Fibroblast of mammary gland (primary cell): ENCODE measurements around the gene PRH1.

Source experiments
- DNase-seq: peaks from one replicate; pipeline ENCODE4 v3.0.0-alpha.2; 2010; ENCODE audit warnings: low read depth
- H3K4me3 ChIP-seq: 2 replicates; pipeline ENCODE4 v1.5.1; 2011; ENCODE audit warnings: low read depth, mild to moderate bottlenecking, low read length, moderate library complexity; ENCODE audit not compliant: control insufficient read depth
- TF ChIP-seq, protein P1 (sequence below): conservative IDR thresholded peaks from 2 replicates; pipeline ENCODE4 v1.5.1; 2011; ENCODE audit warnings: low read depth, low read length, inconsistent platforms; ENCODE audit not compliant: control insufficient read depth, insufficient read depth

PRH1 gene

DNA sequence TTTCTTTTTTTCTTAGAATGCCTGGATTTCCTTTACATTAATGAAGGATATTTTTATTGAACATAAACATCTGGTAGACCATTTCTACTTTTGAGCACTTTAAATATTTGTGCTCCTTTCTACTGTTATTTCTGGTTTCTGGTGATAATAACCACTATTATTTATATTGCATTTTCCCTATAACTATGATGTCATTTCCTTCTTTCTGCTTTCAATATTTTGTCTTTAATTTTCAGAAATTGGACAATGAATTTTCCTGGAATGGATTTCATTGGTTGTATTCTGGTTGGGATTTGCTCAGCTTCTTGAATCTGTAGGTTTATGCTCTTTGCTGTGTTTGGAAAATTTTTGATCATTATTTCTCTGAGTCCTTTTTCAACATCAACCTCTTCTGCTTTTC lies 5.2 kb upstream of the PRH1 start:
- DNase-seq: no peak
- TF ChIP-seq, protein P1, sequence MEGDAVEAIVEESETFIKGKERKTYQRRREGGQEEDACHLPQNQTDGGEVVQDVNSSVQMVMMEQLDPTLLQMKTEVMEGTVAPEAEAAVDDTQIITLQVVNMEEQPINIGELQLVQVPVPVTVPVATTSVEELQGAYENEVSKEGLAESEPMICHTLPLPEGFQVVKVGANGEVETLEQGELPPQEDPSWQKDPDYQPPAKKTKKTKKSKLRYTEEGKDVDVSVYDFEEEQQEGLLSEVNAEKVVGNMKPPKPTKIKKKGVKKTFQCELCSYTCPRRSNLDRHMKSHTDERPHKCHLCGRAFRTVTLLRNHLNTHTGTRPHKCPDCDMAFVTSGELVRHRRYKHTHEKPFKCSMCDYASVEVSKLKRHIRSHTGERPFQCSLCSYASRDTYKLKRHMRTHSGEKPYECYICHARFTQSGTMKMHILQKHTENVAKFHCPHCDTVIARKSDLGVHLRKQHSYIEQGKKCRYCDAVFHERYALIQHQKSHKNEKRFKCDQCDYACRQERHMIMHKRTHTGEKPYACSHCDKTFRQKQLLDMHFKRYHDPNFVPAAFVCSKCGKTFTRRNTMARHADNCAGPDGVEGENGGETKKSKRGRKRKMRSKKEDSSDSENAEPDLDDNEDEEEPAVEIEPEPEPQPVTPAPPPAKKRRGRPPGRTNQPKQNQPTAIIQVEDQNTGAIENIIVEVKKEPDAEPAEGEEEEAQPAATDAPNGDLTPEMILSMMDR: no peak
- H3K4me3 ChIP-seq: no peak overlapping the region

DNA sequence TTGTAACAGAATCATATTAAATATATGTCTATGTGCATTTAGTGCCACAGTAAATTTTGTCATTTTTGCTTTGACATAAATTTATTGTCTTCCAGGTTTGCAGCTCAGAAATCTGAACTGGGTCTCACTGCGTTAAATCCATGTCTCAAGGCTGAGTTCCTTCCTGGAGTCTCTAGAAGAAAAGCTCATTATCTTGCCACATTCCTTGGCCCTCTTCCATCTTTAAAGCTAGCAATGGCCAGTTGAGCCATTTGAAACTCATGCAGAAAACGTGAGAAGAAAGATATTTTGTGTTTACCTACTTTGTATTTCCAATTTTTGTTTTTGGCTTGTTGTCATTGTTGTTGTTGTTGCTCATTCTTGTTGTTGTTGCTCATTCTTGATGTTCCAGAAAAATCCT lies 10.7 kb downstream of the PRH1 start:
- H3K4me3 ChIP-seq: no peak overlapping the region
- no peak for DNase-seq
- TF ChIP-seq, protein P1: no peak

DNA sequence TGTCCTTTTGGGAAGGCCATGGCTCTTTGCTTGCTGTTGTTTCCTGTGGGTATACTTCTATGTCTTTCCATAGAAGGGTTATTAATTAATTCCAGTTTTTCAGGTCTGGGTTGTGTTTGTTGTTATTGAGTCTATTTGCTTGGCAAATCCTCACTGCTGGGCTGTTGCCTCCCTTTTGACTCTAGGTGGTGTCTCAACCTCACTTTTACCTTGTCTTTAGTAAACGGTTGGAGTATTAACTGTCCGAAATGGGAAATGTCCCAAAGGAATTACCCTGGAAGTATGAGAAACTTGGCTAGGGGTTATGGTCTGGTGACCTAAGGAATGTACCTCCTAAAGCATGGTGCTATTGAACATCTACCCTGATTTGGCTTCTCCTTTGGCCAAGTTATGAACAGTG lies 16.7 kb downstream of the PRH1 start:
- H3K4me3 ChIP-seq: no peak overlapping the region
- peak; percentile 12 for DNase-seq
- TF ChIP-seq, protein P1: no peak

DNA sequence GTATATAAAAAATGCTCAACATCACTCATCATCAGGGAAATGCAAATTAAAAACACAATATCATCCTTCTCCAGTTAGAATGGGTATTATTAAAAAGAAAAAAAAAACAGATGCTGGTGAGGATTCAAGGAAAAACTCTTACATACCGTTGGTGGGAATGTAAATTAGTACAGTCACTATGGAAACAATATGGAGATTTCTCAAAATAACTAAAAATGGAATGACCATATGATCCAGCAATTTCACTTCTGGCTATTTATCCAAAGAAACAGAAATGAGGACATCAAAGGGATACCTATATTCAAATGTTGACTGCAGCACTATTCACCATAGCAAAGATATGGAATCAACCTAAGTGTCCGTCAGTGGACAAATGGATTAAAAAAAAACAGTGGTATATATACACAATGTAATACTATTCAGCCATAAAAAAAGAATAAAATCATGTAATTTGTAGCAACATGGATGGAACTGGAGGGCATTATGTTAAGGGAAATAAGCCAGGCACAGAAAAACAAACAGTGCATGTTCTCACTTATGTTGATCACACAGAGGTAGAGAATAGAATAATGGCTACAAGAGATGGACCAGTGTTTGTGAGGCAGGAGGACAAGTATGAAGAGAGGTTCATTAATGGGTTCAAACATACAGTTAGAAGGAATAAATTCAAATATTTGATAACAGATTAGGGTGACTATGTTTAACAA lies 20.4 kb downstream of the PRH1 start:
- H3K4me3 ChIP-seq: no peak overlapping the region
- no peak for DNase-seq
- TF ChIP-seq, protein P1: no peak

DNA sequence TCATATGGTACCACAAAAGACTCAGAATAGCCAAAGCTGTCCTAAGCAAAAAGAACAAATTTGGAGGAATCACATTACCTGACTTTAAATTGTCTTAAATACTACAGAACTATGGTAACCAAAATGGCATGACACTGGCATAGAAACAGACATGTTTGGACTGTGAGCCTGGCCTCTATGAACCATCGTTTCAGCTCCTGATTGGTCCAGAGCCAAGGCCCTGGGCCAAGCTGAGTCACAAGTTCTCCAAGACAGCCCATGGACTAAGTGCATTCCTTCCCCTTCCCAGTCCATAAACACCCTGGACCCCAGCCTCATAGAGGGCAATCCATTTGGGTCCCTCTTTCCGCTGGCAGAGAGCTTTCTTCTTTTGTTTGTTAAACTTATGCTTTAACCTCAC lies 22.7 kb downstream of the PRH1 start:
- DNase-seq: peak; percentile 53
- TF ChIP-seq, protein P1: no peak
- H3K4me3 ChIP-seq: no peak overlapping the region

DNA sequence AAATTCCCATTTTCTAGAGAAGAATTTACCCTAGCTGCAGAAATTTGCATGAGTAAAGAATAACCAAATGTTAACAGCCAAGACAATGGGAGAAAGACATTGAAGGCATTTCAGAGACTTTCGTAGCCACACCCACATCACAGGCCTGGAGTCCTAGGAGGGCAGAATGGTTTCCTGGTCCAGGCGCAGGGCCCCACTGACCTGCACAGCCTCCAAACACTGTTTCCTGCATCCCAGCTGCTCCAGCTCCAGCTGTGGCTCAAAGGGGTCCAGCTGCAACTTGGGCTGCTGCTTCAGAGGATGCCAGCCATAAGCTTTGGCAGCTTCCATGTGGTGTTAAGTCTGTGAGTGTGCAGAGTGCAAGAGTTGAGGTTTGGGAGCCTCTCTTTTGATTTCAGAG lies 28.2 kb downstream of the PRH1 start:
- no peak overlapping the region for H3K4me3 ChIP-seq
- TF ChIP-seq, protein P1: no peak
- no peak for DNase-seq

DNA sequence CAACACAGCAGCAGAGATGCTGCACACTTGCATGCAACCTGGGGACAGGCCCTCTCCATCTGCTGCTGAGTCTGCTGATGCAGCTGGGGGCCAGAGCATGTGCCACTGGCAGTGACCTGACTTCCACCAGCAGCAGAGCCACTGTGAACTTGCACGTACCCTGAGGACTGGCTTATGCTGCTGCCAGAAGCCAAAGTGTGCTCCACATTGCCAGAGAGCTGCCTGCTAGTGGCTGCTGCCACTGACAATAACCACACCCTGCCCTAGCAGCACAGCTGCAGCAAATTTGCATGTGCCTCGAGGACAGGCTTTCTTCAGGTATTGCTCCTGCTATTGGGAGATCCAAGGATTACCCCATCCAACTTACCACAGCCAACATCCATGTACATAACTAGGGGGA lies 30.3 kb downstream of the PRH1 start:
- no peak for DNase-seq
- TF ChIP-seq, protein P1: no peak
- H3K4me3 ChIP-seq: no peak overlapping the region
